ENCODE data around the gene VAMP2. TPM values are rescaled to one million over a fixed set of nuclear protein-coding genes. Genes with fewer than 3 reads are reported as not detected.

Gene VAMP2
- total and polyA plus RNA-seq, 2 of the 4 experiments (the other 2 are of a cell fraction): 2.3 to 33.3 TPM

DNA sequence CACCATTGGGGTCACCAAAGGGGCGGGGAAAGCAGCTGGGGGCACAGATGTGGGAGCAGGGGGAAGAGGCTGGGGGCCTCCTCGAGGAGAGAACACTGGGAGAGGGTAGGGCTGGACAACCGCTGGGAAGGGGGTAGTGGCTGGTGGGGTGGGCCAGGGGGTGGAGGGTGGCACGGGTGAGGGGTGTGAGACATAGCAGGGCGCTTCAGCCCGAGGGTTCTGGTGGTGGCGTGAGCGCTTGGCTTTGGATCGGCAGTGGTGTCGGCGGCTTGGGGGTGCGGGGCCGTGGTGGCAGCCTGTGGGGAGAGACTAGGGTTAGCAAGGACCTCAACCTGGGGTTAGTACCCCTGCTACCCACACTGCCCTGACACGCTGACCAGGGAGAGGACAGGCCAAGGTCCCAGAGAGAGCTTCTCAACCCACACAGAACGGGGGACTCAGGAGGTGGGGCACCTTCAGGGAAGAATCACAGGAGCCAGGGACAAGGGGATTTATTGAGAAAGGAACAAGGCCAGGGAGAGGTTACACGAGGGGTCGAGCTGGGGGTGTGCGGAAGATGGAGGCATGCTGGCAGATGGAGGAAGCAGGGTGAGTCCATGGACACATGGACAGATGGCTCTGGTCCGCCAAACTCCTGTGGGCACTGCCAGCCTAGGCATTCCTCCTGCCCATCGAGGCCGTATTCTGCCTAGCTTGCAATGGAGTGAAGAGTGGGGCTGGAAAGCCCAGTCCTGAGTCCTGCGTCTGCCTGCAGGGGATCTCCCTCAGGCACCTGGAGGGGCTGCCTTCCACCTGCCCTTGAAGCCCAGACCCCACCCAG is 19.0 kb downstream of the VAMP2 start:
- no peak for DNase-seq
- ChIA-PET POLR2A (ENCODE audit: unreplicated experiment) (no interaction called here), CTCF (no interaction called here)
- Histone ChIP-seq H4K91ac (ENCODE audit: insufficient read depth, low read depth, low read length) (no peak overlapping the region), H3K27ac (ENCODE audit: insufficient read depth, low read length) (no peak overlapping the region), H3K14ac (replicated peaks; ENCODE audit: low read depth, low read length) (no peak overlapping the region), H4K20me1 (ENCODE audit: insufficient read depth, low read length) (peaks cover 8% of the 10 kb centered on the region), H3K4me2 (ENCODE audit: low read depth, low read length) (no peak overlapping the region), H3K79me1 (ENCODE audit: low read depth in 1 of 2, low read length in 2 of 2) (no peaks in the 10 kb centered on the region), H2AK5ac (ENCODE audit: low read depth, low read length) (no peak overlapping the region), H3K4me3 (ENCODE audit: insufficient read depth, low read depth, low read length) (no peak overlapping the region), H2BK15ac (ENCODE audit: low read depth, low read length) (no peak overlapping the region), H3K4me1 (ENCODE audit: control insufficient read depth, insufficient read depth, low read length) (no peaks in the 10 kb centered on the region), H3K9me3 (ENCODE audit: control insufficient read depth, insufficient read depth, low read length) (no peaks in the 10 kb centered on the region), H4K5ac (ENCODE audit: low read depth, low read length) (no peak overlapping the region), H4K8ac (ENCODE audit: low read depth in 2 of 2, low read length in 2 of 2) (no peak overlapping the region), H3K4ac (ENCODE audit: low read depth, low read length) (no peak overlapping the region), H3K56ac (ENCODE audit: extremely low read depth, insufficient read depth, low read length) (no peak overlapping the region), H3K27me3 (ENCODE audit: control insufficient read depth, insufficient read depth, low read length) (no peaks in the 10 kb centered on the region), H3K23ac (ENCODE audit: low read depth, low read length) (no peak overlapping the region), H3K18ac (ENCODE audit: low read depth, low read length) (no peak overlapping the region), H2AFZ (replicated peaks; ENCODE audit: low read length, poor library complexity) (no peak overlapping the region), H3K36me3 (ENCODE audit: control insufficient read depth, insufficient read depth, low read length) (peaks cover 57% of the 10 kb centered on the region), H2AK9ac (replicated peaks; ENCODE audit: low read depth, low read length, poor library complexity) (no peak overlapping the region), H3K9me1 (ENCODE audit: insufficient read depth, low read length) (peaks cover 6% of the 10 kb centered on the region; the same call in 1 of the 2 replicates), H2BK120ac (ENCODE audit: low read depth, low read length) (no peak overlapping the region), H3K9ac (ENCODE audit: low read depth, low read length) (no peak overlapping the region), H2BK5ac (ENCODE audit: low read depth, low read length, poor library complexity, severe bottlenecking) (no peak overlapping the region), H2BK20ac (ENCODE audit: low read depth, low read length) (no peak overlapping the region)
- intact Hi-C loops (cut with micrococcal nuclease) (no loop called here), dilution Hi-C loops (cut with HindIII; ENCODE audit: low sequenced_read_pairs, unreplicated experiment) (no loop called here), in situ Hi-C loops (cut with MboI; ENCODE audit: low sequenced_read_pairs) (no loop called here)
- no TSS peak for BruUV-seq (replicated peaks)
- 90% methylated on average over 6 of the region's 22 CpGs; no CpG with 5 or more reads in 1 of the 2 experiments for WGBS, 2 experiments (ENCODE audit: extremely low coverage in 2 of 2, insufficient read length in 1 of 2)
- ATAC-seq (ENCODE audit: low read depth): no peak
- TF ChIP-seq MXI1 (IDR thresholded peaks at IDR 0.05; ENCODE audit: borderline replicate concordance, low read depth, low read length) (no peak), CEBPB (IDR thresholded peaks at IDR 0.05; ENCODE audit: low read depth, low read length) (no peak), RFX5 (IDR thresholded peaks at IDR 0.05; ENCODE audit: low read depth, low read length) (no peak), USF2 (IDR thresholded peaks at IDR 0.05; ENCODE audit: low read depth, low read length) (no peak), ELK1 (IDR thresholded peaks at IDR 0.05; ENCODE audit: borderline replicate concordance, low read depth, low read length) (no peak), CHD1 (IDR thresholded peaks at IDR 0.05; ENCODE audit: low read depth, low read length) (no peak), BHLHE40 (IDR thresholded peaks at IDR 0.05; ENCODE audit: low read depth, low read length) (no peak), POLR2A (IDR thresholded peaks at IDR 0.05; ENCODE audit: low read depth, low read length) (no peak; the same call in 1 of the 2 replicates), NFE2L2 (IDR thresholded peaks at IDR 0.05; ENCODE audit: low read depth, low read length) (no peak), MAFK (IDR thresholded peaks at IDR 0.05; ENCODE audit: low read depth, low read length) (no peak), SMC3 (IDR thresholded peaks at IDR 0.05; ENCODE audit: low read depth, low read length) (no peak), RCOR1 (IDR thresholded peaks at IDR 0.05; ENCODE audit: insufficient replicate concordance, low read length) (no peak), FOS (IDR thresholded peaks at IDR 0.05; ENCODE audit: low read depth, low read length) (no peak), RAD21 (IDR thresholded peaks at IDR 0.05; ENCODE audit: low read length) (no peak), MAZ (IDR thresholded peaks at IDR 0.05; ENCODE audit: borderline replicate concordance, low read depth, low read length) (no peak; the same call in 1 of the 2 replicates)
